HG02938 (cell line): ENCODE measurements around the gene SNRPD1.
A peak's percentile ranks its signal among the peaks of the same experiment; 100 is the strongest.
"Not testable (repeated sequence)": the region's sequence is repeated elsewhere in the genome, so short reads cannot be mapped to it uniquely, and the experiment has no call there.

Experiments
- ATAC-seq: cut with Tn5 transposase; IDR thresholded peaks from one replicate; pipeline ENCODE4 v1.9.1; 2021; ENCODE audit warnings: mild to moderate bottlenecking, moderate library complexity; ENCODE audit not compliant: unreplicated experiment

Gene SNRPD1

DNA sequence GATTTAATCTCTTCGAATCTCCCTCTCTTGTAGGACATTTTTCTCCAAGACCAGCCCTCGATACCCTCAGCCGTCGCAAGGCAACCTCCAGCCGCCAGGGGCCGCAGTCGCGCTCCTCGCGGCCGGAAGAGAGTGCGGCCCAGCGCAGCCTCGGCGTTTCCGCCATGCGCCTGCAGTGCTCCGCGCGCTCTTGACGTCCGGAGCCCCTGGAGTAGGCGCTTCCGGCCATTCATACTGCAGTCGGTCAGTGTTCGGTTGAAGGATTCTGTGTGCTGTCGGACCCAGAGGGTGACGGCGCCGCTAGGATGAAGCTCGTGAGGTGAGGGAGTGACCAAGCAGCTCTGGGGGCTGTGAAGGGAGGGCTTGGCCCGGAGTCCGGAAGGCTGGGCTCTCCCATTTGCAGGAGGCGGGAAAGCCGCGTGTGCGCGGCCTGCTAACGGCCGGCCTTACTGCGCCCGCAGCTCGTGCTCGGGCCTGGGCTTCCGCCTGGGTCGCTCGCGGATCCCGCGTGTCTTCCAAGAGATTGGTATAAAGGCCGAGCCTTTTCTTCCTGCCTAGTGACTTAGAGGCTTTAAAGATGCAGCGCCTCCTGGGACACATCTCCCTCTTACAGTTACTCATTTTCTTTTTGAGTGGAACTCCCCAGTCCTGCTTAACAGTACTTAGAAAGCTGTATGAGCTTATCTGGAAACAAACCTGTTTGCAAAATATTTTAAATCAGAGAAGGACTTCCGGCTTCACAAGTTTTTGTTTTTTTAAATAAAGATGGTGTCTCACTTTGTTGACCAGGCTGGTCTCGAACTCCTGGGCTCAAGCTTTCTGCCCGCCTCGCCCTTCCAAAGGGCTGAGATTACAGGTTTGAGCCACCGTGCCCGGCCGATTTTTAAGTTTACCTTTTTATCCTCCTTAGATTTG lies at the start of gene SNRPD1:
Gene SNRPD1, plus strand, starts transcription at position 190 of the 915 bp plus-strand sequence. Its CDS starts 116 bp downstream, at position 306.
- peak; percentile 94 for ATAC-seq

DNA sequence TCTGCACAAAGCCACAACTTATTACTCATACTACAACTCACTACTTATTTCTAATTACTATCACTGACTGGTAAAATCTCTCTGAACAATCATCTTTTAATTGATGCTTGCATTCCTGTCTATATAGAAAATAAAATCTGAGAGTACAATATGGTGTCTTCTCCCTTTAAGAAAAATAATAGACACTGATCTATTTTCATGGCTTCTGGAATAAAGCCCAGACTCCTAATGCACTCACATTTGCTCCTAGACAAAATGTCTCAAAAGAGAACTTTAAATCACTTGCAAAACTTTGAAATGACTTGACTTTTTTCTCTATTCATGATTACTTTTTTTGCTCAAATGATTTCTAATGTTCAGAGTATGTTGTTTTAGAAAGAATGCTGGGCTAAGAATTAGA lies 40.3 kb upstream of the SNRPD1 start:
- ATAC-seq = no peak

DNA sequence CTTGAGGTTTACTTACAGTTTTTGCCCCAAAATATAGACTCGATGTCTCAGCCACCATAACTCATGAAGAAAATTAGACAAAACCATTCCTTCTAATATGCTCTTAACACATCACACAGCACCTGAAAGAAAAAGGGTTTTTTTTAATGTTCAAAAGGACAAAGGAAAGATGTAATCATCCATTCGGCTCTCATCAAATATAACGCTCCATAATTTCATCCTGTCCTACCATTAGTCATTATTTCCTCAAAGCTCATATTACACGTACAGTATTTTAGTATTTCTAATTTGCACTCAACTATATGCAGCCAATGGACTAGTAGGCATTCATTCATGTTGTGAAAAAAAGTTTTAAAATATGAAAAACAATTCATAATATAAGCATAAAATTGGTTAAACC lies 36.5 kb upstream of the SNRPD1 start:
- no peak for ATAC-seq

DNA sequence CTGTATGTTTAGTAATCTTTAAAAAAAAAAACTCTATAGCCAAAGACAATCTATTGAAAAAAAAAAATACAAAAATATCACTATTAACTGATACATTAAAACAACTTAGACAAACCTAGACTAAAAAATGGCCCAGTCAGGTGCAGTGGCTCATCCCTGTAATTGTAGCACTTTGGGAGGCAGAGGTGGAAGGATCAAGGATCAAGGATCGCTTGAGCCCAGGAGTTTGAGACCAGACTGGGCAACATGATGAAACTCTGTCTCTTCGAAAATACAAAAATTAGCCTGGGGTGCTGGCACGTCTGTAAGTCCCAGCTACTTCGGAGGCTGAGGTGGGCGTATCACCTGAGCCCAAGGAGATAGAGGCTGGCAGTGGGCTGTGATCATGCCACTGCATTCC lies 27.7 kb upstream of the SNRPD1 start:
- no peak for ATAC-seq

DNA sequence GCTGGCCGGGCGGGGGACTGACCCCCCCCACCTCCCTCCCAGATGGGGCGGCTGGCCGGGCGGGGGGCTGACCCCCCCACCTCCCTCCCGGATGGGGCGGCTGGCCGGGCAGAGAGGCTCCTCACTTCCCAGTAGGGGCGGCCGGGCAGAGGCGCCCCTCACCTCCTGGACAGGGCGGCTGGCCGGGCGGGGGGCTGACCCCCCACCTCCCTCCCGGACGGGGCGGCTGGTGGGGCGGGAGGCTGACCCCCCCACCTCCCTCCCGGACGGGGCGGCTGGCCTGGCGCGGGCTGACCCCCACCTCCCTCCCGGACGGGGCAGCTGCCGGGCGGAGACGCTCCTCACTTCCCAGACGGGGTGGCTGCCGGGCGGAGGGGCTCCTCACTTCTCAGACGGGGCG lies 19.8 kb upstream of the SNRPD1 start:
- ATAC-seq = not testable (repeated sequence)

DNA sequence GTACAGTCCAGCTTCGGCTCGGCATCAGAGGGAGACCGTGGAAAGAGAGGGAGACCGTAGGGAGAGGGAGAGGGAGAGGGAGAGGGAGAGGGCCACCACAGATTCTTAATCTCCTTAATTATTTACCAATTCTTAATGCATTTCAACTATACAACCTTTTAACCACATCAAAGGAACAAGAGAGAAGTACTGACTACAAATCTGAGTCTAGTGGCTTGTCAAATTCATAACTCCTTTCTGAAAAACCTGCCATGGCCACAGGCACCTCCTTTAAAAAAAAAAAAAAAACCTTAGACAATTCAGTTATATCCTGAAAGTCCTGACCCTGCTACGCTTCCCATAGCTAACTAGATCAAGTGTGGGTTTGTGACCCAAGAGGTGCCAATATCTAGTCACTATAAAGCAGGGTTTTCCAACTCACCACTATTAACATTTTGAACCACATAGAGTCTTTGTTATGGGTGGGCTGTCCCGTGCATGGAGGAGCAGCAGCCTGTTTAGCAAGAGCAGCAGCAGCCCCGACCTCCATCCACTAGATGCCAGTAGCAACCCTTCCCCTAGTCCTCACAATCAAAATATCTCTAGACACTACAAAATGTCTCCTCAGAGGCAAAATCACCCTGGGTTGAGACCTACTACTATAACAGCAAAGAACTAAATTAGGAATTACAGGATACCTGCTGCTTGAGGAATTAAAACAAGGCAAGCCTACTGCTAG lies 18.4 kb upstream of the SNRPD1 start:
- ATAC-seq = no peak

DNA sequence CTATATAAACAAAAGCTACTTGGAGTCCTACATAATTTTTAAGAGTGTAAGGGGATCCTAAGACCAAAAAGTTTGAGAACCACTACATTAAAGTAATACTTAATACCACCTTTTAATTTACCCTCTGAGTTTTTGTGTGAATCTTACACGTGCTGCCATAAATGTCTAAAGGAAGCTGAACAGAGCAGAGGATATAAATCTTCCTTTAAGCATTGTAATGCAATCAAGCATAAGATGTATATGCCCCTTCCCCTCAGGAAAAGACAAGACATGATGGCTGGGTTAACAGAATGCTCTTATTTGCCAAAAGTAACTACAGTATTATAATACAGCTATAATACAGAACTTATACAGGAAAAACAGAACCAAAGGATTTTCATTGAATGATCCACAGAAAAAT lies 14.5 kb upstream of the SNRPD1 start:
- ATAC-seq = no peak

DNA sequence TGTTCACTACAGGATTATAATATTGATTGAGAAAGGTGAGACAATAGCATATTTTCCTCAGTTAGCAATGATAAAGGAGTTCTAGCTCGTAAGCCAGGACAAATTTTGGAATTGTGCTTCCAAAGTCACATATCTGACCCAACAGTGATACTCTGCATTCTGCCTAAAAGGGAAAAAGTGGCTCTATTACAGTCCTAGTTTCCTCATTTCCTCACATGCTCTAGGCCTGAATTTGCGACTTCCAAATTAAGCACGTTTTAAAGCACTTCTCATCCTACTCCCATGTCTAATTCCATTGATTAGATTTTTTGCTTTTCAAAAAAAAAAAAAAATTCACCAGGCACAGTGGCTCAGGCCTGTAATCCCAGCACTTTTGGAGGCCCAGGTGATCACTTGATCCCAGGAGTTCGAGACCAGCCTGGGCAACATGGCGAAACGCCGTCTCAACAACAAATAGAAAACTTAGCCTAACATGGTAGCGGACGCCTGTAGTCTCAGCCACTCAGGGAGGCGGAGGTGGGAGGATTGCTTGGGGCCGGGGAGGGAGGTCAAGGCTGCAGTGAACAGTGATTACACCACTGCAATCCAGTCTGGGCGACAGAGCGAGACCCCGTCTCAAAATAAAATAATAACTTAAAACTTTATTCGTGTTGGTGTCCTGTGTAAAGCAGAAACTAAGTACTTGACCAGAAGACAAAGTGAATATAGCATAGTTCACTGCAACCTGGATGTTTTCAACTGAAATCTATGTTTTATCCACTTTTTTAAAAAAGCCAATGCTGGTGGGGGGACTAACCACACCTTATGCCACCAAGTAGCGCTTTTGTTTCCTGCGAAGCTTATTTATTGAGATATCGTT lies 13.2 kb upstream of the SNRPD1 start:
- no peak for ATAC-seq

DNA sequence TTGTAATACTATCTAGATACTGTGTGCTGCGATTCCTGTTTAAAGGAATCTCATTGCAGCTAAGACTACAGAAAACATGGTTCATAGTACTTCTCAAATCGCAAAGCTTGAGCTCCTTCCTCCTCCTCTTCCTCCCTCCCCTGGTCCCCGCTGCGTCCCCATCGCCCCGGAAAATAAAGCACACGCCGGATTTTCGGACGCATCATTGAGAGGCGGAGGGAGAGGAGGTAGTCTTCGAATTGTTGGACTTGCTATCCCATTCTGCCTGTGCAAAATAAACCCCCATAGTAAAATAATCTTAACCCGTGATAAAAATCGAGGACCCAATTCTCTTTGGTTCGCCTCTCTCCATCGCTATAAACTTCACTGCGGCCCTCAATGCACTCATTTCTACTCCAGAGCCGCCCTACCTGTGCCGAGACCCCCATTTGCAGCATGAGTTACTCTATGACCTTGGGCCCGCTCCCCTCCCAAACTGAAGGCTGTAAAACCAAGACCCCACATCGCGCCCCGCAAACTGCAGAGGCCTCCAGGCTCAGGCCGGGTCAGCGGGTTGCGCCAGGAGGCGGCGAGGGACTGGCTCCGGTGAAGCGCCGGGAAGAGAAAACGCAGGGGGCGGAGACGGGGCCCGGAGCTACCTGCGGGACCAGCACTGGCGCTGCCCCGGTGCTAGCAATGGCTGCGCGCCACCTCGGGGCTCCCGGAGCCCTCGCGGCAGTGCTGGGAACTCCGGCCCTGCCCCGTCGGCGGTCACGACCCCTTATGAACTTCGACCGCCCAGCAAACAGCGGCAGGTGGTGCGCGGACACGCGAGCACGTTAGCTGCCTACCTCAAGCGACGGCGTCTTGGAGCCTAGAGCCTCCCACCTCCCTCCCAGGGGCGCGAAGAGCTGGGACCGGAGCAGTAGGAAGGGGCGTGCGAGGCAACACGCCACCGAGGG lies 12.3 kb upstream of the SNRPD1 start:
- peak; percentile 38 for ATAC-seq

DNA sequence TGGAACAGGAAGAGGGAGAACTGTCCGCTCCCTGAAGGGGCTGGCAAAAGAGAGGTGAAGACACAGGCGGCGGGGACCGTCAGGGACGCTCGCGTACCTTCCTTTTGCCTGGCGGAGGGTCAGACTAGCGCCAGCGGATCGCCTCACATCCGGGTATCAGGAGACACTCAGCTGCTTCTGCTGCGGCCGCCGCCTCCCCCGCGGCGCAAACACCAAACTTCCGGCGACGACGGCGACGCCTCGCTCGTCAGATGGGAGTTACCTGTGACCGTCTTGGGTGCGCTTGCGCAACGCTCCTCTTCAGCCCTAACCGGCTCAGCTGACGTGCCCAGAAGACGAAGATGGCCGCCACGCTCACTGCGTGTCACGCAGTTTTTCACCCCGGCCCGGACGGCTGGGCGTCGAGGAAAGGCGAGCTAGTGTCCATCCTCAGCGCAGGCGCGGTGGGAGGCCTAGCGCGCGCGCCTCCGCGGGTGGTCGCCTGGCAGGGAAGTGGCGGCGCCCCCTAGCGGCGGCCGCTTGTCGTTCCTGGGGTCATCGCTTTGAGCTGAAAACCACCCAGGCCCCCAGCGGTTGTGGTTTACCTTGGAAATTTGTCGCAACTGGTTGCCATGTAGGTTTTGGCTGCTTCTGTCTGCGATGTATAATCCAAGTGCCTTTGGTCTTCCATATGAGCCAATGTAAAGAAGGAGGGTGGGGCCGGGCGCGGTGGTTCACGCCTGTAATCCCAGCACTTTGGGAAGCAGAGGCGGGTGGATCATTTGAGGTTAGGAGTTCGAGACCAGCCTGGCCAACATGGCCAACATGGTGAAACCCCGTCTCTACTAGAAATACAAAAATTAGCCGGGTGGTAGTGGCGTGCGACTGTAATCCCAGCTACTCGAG lies 11.3 kb upstream of the SNRPD1 start, which contains the start of gene ESCO1:
Gene ESCO1, minus strand, starts transcription at position 179 of the 885 bp plus-strand sequence. CDS start 25,861 bp downstream, outside the sequence.
- ATAC-seq = peak; percentile 88

DNA sequence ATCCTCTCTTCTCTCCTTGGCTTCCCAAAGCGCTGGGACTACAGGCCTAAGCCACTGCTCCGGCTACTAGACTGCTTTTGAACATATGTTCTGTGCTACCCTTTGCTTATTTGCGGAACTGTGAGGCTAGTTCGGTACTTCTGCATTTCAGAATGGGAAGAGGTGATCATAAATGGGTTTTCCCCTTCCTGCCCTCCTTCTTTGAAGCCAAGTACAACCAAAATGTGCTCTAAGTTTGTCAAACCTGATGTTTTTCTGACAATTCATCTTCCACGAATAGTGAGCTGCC lies 9.9 kb upstream of the SNRPD1 start:
- no peak for ATAC-seq

DNA sequence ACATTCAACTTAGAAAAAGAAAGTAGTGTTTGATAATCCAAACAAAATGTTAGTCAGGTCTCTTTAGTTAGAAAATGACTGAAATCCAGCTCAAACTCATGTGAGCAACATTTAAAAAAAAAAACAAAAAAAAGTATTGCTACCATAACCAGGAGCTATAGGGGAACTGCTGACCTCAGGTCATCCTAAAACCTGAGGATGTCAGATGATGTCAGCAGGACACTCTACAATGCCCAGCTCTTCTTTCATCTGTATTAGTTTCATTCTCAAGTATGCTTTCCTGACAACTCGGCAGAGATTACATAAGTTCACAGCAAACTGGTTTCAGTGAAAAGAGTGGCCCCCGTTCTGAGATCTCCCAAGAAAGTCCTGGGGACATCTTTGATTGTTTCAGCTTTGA lies 7.4 kb upstream of the SNRPD1 start:
- ATAC-seq = no peak

DNA sequence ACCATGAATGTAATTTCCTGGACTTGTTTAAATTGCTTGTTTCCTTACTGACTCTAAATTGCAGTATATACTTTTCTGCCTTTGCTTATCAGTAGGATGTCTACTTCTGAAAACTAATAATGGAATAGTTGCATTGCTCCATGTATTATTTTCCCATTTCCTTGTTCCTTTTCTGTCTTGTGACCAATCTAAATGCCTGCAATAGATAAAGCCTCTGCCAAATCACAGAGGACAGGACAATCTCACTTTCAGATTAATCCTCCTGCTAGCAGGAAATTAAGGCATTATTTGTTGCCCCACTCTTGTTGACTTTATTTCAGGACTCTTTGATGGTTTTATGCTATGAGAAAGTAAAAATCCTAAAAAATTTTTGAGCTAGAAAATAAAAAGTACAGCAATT lies 6.9 kb upstream of the SNRPD1 start:
- no peak for ATAC-seq

DNA sequence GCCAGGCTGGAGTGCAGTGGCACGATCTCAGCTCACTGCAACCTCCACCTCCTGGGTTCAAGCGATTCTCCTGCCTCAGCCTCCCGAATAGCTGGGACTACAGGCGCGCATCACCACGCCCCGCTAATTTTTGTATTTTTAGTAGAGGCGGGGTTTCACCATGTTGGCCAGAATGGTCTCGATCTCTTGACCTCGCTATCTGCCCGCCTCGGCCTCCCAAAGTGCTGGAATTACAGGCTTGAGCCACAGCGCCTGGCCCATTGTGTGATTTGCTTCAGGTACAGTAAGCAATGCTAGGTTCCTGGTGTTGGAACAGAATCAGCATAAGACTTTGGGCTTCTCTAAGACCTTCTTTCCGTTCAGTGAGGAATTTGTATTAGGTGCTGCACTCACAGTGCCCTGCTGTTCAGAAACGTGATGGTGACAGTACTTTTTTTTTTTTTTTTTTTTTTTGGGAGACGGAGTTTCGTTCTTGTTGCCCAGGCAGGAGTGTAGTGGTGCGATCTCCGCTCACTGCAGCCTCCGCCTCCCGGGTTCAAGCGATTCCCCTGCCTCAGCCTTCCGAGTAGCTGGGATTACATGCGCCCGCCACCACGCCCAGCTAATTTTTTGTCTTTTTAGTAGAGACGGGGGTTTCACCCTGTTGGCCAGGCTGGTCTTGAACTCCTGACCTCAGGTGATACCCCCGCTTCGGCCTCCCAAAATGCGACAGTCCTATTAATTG lies 551 bp upstream of the SNRPD1 start:
- ATAC-seq = peak; percentile 14

DNA sequence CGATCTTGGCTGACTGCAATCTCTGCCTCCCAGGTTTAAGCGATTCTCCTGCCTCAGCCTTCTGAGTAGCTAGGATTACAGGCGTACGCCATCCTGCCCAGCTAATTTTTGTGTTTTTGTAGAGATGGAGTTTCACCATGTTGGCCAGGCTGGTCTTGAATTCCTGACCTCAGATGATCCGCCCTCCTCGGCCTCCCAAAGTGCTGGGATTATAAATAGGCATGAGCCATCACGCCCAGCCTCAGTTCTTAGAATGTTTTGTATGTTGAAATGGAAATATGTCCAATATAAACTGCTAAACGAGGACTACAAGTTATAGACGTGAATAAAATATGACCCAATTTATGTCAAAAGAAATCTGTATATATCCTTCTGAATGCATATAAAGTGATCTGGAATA lies 9.5 kb downstream of the SNRPD1 start:
- ATAC-seq = not testable (repeated sequence)

DNA sequence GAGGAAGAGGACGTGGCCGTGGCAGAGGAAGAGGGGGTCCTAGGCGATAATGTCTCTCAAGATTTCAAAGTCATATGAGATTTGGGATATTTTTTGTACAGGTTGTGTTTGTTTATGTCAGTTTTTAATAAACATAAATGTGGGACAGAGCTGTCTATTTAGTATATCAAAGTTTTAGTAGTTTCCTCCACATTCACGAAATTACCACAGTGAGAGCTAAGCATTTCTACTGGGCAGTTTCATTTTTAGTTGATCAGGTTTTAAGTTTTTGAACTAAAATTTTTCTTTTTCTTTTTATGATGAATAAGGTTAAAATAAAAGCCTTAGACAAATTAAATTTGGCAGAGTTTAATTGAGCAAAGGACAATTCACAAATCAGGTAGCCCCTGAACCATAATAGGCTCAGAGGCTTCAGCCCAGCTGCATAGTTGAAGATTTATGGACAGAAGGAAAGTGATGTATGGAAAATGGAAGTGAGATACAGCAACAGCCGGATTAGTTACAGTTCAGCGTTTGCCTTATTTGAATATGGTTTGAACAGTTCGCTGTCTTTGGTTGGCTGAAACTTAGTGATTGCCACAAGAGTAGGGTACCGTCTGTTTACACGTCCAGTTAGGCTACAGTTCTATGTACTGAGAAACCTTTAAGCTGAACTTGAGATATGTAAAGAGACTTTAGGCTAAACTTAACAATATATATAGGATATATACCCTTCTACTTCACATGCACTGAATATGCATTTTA lies 17.1 kb downstream of the SNRPD1 start:
- ATAC-seq = peak; percentile 89

DNA sequence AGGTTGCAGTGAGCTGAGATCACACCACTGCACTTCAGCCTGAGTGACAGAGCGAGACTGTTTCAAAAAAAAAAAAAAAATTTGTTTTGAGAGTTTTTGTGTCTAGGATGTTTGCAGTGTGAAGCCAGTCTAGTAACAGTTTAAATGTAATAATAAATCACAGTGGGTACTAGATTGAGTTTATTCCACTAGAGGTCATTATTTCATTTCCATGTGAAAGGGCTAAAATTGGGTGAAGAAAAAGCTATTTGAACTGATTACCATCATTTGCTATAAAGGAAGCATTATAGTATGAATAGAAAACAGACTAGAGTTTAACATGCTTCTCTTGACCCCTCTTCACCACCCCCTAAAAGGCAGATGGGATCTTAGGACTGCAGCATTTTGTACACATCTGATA lies 20.3 kb downstream of the SNRPD1 start:
- no peak for ATAC-seq
